CD4-positive, alpha-beta T cell treated with Interleukin-15 for 4 hours (primary cell): ENCODE data around the gene KCNT2.
"Not testable (repeated sequence)": the region's sequence is repeated elsewhere in the genome, so short reads cannot be mapped to it uniquely, and the experiment has no call there.

Experiments
- DNase-seq: peaks from one replicate; pipeline ENCODE4 v3.0.0-alpha.2; 2020; ENCODE audit warnings: low spot score

KCNT2 gene

GRCh38 chr1:196312739-196313138 is 295.5 kb downstream of the KCNT2 start:
- no peak for DNase-seq

GRCh38 chr1:196309386-196309785 is 298.9 kb downstream of the KCNT2 start:
- DNase-seq: no peak

GRCh38 chr1:196308176-196308575 is 300.1 kb downstream of the KCNT2 start:
- DNase-seq: no peak

- no peak for DNase-seq
Measured at GRCh38 chr1:196306421-196306820, 301.8 kb downstream of the KCNT2 start.

GRCh38 chr1:196305216-196305615 is 303.0 kb downstream of the KCNT2 start:
- DNase-seq: no peak

GRCh38 chr1:196302981-196303380 is 305.3 kb downstream of the KCNT2 start:
- no peak for DNase-seq

- DNase-seq: no peak
Measured at GRCh38 chr1:196302420-196302819, 305.8 kb downstream of the KCNT2 start.

- DNase-seq: no peak
Measured at GRCh38 chr1:196295766-196296165, 312.5 kb downstream of the KCNT2 start.

GRCh38 chr1:196278816-196279215 is 329.4 kb downstream of the KCNT2 start:
- DNase-seq: no peak

- no peak for DNase-seq
Measured at GRCh38 chr1:196277860-196278259, 330.4 kb downstream of the KCNT2 start.

GRCh38 chr1:196271212-196271947 is 336.9 kb downstream of the KCNT2 start:
- no peak for DNase-seq

GRCh38 chr1:196263086-196263485 is 345.2 kb downstream of the KCNT2 start:
- not testable (repeated sequence) for DNase-seq

GRCh38 chr1:196260270-196260669 is 348.0 kb downstream of the KCNT2 start:
- DNase-seq: no peak

- DNase-seq: no peak
Measured at GRCh38 chr1:196259316-196259715, 348.9 kb downstream of the KCNT2 start.

GRCh38 chr1:196255762-196256161 is 352.5 kb downstream of the KCNT2 start:
- DNase-seq: no peak

- no peak for DNase-seq
Measured at GRCh38 chr1:196229546-196229945, 378.7 kb downstream of the KCNT2 start.

GRCh38 chr1:196214866-196215265 is 393.4 kb downstream of the KCNT2 start:
- DNase-seq: no peak

- DNase-seq: no peak
Measured at GRCh38 chr1:196209983-196210382, 398.3 kb downstream of the KCNT2 start.

- no peak for DNase-seq
Measured at GRCh38 chr1:196209265-196209664, 399.0 kb downstream of the KCNT2 start.

GRCh38 chr1:196207612-196208217 is 400.5 kb downstream of the KCNT2 start:
- DNase-seq: no peak

GRCh38 chr1:196205882-196206281 is 402.4 kb downstream of the KCNT2 start:
- DNase-seq: no peak

- DNase-seq: no peak
Measured at GRCh38 chr1:196196486-196196885, 411.8 kb downstream of the KCNT2 start.

GRCh38 chr1:196193896-196194559 is 414.2 kb downstream of the KCNT2 start:
- no peak for DNase-seq
